GM18499 (cell line): Measurements from ENCODE around the gene NFE2L3.
"Not testable (repeated sequence)": the region's sequence is repeated elsewhere in the genome, so short reads cannot be mapped to it uniquely, and the experiment has no call there.

Experiments used
- ATAC-seq: cut with Tn5 transposase; IDR thresholded peaks from one replicate; pipeline ENCODE4 v1.9.1; 2021; ENCODE audit warnings: moderate number of reproducible peaks; ENCODE audit not compliant: insufficient read depth, unreplicated experiment

The NFE2L3 gene

DNA sequence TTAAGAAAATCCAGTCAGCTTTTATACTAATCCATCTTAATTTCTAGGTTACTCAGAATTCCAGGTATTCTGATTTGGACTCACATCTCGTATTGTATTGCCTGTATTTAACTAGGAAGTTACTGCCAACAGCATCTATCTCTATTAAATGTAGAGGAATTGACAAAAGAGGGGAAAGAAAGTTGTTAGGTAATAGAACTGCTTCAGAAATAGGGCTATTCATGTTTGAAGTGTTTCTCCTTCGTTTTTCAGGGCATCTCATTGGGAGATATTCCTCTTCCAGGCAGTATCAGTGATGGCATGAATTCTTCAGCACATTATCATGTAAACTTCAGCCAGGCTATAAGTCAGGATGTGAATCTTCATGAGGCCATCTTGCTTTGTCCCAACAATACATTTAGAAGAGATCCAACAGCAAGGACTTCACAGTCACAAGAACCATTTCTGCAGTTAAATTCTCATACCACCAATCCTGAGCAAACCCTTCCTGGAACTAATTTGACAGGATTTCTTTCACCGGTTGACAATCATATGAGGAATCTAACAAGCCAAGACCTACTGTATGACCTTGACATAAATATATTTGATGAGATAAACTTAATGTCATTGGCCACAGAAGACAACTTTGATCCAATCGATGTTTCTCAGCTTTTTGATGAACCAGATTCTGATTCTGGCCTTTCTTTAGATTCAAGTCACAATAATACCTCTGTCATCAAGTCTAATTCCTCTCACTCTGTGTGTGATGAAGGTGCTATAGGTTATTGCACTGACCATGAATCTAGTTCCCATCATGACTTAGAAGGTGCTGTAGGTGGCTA, 32.5 kb downstream of the NFE2L3 start:
- ATAC-seq, result not testable (repeated sequence)

DNA sequence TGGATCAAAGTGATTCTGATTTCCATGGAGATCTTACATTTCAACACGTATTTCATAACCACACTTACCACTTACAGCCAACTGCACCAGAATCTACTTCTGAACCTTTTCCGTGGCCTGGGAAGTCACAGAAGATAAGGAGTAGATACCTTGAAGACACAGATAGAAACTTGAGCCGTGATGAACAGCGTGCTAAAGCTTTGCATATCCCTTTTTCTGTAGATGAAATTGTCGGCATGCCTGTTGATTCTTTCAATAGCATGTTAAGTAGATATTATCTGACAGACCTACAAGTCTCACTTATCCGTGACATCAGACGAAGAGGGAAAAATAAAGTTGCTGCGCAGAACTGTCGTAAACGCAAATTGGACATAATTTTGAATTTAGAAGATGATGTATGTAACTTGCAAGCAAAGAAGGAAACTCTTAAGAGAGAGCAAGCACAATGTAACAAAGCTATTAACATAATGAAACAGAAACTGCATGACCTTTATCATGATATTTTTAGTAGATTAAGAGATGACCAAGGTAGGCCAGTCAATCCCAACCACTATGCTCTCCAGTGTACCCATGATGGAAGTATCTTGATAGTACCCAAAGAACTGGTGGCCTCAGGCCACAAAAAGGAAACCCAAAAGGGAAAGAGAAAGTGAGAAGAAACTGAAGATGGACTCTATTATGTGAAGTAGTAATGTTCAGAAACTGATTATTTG, 33.3 kb downstream of the NFE2L3 start:
- ATAC-seq, result no peak

- no peak for ATAC-seq
These were observed 33.8 kb downstream of the NFE2L3 start for GRCh38 chr7:26185844-26186180.

- ATAC-seq, result no peak
These were observed 34.6 kb downstream of the NFE2L3 start for GRCh38 chr7:26186364-26187311.

DNA sequence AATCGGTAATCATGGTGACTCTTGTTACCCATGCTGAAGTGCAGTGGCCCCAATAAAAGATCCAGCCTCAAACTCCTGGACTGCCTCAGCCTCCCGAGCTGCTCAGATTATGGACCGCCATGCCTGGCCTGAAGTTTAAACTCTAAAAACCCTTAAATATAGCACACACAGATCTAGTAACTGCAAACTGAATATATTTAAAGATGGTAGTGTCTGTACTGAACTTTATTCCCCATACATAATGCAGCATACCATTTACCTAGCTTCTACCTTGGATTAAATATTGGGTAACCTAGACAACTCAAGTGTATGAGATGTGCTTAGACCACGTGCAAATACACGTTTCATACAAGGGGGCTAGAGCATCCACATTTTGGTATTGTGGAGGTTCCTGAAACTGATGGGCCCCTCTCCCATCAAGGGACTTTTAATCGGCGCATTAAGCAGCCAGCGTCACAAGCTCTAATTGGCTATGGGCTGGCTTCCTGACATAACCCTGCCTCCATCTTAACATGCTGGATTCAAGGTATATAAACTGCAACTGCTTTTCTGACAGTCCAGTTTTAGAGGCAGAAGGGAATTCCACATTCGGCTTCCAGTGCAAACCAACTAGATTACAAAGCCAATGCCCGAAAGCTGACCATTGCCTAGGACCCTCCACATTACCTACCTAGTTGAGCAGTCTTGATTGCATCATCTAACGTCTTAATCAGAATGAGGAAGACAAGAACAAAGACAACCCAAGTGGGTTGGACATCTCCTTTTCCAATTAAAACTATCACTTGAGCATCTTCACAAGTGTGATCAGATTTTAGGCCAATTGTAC, 35.6 kb downstream of the NFE2L3 start:
- ATAC-seq, result no peak

DNA sequence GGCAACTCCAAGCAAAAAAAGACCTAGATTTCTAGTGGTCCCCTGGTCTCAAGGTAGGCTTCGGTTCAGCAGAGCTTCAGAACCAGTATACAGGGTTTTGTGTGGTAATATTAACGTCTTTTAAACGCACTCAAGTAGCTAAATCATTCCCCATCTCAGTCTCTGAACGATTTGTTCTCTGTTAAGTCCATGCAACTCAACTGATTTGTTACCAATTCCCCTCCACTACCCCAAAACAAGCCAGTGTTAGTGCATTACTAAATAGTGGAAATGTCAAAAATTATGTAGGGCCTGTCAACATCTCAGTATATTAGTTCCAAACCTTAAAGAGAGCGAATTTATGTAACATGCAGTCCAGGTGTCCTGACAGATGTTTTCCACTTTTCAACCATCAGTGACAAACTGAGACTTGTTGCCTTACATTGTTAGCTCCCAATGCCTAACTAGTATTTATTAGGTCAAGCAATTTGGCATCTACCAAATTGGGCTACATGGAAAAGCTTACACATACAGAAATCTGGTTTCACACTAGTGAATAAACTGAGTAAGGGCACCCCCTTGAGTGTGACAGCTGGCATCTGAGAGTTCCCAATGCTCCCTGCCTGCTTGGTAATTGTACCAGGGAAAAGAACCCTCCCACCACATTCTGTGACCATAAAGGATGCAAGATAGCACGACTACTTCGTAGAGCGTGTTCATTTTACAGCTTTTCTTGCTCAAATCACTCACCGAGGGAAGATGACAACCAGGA, 36.4 kb downstream of the NFE2L3 start:
- no peak for ATAC-seq

DNA sequence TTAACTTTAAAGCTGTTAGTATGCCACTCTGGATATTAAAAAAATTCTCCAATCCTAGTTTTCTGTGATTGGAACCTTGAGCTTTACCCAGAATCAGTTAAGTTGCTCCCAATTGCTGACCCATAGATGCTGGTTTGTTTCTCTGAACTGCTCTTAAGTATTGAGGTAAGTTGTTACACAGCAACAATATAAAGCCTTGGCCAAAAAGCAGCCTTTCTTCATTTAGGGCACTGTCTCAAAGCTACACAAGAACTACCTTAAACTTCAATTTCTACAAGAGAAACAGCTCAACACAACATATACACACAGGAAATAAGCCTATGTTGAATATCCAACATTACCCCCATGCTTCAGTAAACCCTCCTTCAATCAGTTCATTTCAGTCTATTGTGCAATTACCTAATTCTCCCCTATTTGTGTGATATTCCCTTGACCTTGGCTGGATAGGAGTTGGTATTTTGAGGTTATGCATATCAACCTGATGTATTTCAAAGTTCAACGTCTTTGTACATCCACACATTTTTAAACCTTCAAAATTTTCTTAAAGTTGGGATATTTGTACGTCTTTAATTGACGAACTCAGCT, 37.1 kb downstream of the NFE2L3 start:
- no peak for ATAC-seq

GRCh38 chr7:26189697-26190096, 37.7 kb downstream of the NFE2L3 start:
- no peak for ATAC-seq

- ATAC-seq, result no peak
These were observed 38.4 kb downstream of the NFE2L3 start for GRCh38 chr7:26190417-26190869.

DNA sequence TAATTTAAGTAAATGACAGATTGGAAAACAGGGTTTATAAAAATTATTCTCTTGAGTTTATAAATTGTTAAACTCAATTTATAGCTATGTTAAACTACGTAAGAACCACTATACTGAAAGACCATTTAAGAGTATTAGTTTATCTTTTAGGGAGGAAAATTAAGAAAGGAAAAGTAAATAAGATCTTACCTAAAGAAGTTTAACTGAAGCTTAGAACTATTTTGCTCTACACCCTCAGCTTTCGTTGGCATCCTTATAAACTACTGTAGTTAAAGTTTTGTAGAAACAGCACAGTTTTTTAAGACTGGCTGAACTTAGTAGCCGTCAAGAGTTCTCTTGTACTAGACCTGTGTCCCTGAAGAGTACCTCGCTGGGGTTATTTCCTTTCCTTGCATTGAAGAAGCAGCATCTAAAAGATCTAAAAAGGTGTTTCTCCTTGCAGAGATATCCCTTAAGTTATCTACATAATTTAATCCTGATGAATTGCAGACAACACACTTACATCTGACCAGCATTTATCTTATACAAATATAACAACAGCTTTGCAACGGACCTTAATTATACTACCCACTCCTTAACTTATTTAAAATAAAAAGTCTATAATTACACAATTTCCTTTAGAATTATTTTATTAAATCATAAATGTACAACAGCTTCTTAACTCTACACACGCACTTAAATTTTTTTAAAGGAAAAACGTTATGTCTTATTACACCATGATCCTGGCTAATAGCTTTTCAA, 39.4 kb downstream of the NFE2L3 start:
- ATAC-seq, result no peak

- ATAC-seq, result no peak
These were observed 40.0 kb downstream of the NFE2L3 start for GRCh38 chr7:26191974-26192479.

DNA sequence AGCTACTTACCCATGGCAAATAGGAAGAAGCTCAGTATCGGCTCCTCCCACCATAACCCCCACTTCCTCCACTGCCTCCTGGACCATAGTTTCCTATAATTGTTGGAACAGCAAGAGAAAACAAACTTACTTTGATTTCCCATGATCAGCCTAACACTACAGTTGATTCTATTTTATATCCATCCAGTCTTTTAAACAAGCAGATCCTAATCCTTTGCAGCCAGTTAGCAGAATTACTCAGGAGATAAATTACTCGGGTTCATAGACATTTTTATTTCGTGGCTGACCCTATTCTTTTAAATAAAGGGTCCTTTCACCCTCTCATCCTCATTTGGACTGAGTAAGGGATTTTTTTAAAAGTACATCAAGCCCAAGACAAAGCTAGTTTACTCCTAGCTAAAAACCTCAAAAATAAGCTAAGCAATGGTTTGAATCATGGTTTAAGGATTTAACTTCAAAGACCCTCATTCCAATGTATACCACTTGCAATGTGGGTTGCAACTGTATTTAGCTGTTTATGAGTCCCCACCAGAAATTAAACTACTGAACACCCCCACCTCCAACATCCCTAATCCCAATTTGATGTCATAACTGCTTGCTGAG, 40.6 kb downstream of the NFE2L3 start:
- no peak for ATAC-seq

DNA sequence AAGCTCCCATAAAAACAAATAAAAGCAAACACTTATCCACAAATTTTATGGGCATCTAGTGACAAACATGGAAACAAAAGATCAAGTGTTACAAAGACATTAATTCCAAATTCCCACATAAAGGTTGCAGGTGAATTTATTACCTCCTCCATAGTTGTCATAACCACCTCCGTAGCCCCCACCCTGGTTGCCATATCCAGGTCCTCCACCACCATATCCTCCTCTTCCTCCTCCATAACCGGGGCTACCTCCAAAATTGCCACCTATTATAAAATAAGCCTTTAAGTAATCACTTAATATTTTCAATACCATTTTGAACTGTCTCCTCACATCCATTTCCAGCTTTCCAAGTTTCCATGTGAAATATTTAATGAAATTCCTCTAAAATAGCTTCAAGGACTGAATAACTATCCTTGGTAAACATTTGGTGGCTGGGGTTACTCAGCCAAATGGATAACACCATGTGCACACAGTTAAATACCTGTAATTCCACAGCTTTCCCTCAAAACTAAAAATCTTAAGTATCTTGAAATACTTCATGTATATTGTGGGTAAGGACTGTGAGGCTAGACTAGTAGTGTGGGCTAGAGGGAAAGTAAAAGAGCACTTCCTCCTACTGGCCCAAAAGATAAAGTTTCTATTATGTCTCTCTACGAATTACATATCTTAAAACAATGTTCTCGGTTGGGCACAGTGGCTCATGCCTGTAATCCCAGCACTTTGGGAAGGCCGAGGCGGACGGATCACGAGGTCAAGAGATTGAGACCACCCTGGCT, 41.6 kb downstream of the NFE2L3 start:
- ATAC-seq, result no peak

- ATAC-seq, result not testable (repeated sequence)
These were observed 42.8 kb downstream of the NFE2L3 start for GRCh38 chr7:26194764-26195163.

- ATAC-seq, result no peak
These were observed 43.2 kb downstream of the NFE2L3 start for GRCh38 chr7:26195182-26195581.

GRCh38 chr7:26195867-26196657, 44.1 kb downstream of the NFE2L3 start:
- ATAC-seq, result no peak
